ENCODE results near the gene PCCB. TPM values are rescaled to one million over a fixed set of nuclear protein-coding genes. Genes with fewer than 3 reads are reported as not detected.
"Not testable (repeated sequence)": the region's sequence is repeated elsewhere in the genome, so short reads cannot be mapped to it uniquely, and the experiment has no call there.

PCCB gene
- total RNA-seq = 10 to 100 TPM; 34.5 to 39.2 TPM

GRCh38 chr3:136250059-136250902, at the start of gene PCCB:
Gene PCCB, plus strand, starts transcription at chr3:136250340. Its CDS starts 36 bp downstream, at chr3:136250376.
- ATAC-seq = peak; percentile 99
- CTCF ChIA-PET = interaction anchor here (0.8 to 2.8 kb wide), 9 partner anchors 15 to 764 kb away, joined by 3 to 8 read pairs (median 4); partner anchors contain the start of gene MSL2
- Mint-ChIP-seq H3K9me3 (ENCODE audit: low read depth) (no peaks in the 10 kb centered on the region), H3K36me3 (no peaks in the 10 kb centered on the region), H3K27me3 (no peaks in the 10 kb centered on the region), H3K27ac (peak within 1 kb of the TSS; percentile 89), H3K4me3 (peak within 1 kb of the TSS; percentile 82), H3K4me1 (peaks cover 19% of the 10 kb centered on the region)
- DNase-seq = peak; percentile 95

GRCh38 chr3:136207489-136208115, 42.5 kb upstream of the PCCB start:
- no peak overlapping the region for H3K4me3 Mint-ChIP-seq
- no peaks in the 10 kb centered on the region for H3K9me3 Mint-ChIP-seq (ENCODE audit: low read depth)
- H3K27ac Mint-ChIP-seq = no peak overlapping the region
- H3K36me3 Mint-ChIP-seq = no peaks in the 10 kb centered on the region
- DNase-seq (no peak), ATAC-seq (no peak)
- CTCF ChIA-PET = interaction anchor here (1.3 kb wide), 1 partner anchor 10 kb away, joined by 5 read pairs; no protein-coding TSS in a partner anchor
- H3K27me3 Mint-ChIP-seq = peaks cover 48% of the 10 kb centered on the region
- H3K4me1 Mint-ChIP-seq = no peaks in the 10 kb centered on the region

DNA sequence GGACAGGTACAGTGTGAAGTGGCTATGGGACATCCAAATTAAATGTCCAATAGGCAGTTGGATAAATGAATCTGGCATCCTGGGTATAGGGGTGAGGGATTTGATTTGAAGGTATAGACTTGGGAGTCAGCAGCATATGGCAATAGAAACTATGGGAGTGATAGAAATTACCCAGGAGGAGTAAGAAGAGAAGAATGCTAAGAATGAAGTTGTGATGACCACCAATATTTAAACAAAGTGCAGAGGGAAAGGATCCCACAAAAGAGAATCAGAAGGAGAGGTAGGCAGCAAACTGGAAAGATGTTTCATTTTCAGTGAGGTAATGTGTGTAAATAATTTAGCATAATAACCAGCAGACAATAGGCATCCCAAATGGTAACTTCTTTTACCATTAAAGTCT, 40.2 kb upstream of the PCCB start:
- Mint-ChIP-seq H3K4me1 (no peaks in the 10 kb centered on the region), H3K4me3 (no peak overlapping the region), H3K9me3 (ENCODE audit: low read depth) (no peaks in the 10 kb centered on the region), H3K27ac (no peak overlapping the region), H3K36me3 (no peaks in the 10 kb centered on the region), H3K27me3 (peaks cover 48% of the 10 kb centered on the region)
- CTCF ChIA-PET = interaction anchor here (1.2 to 1.3 kb wide), 2 partner anchors 13 to 28 kb away, joined by 3 to 4 read pairs; partner anchors contain the start of gene MSL2
- no peak for ATAC-seq
- DNase-seq = no peak

DNA sequence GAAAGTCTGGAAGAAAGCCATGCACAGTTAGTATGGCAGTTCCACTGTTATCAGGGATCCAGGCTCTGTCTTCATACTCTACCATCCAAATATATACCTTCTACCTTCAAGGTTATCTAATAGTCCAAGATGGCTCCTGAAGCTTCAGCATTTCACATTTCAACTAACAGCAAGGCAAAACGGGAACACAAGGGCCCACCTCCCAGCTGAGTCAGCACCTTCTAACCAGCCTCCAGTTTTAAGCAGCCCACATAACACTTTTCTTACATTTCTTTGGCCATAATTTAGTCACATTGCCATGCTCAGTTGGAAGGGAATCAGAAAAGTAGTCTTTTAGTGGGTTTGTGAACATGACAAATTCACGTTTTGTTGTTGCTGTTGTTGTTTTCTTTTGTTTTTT, 38.6 kb upstream of the PCCB start:
- no peaks in the 10 kb centered on the region for H3K9me3 Mint-ChIP-seq (ENCODE audit: low read depth)
- H3K27me3 Mint-ChIP-seq = peaks cover 38% of the 10 kb centered on the region
- H3K27ac Mint-ChIP-seq = no peak overlapping the region
- H3K36me3 Mint-ChIP-seq = no peaks in the 10 kb centered on the region
- no peak overlapping the region for H3K4me3 Mint-ChIP-seq
- no peak for DNase-seq
- no peaks in the 10 kb centered on the region for H3K4me1 Mint-ChIP-seq
- CTCF ChIA-PET = no interaction called here
- ATAC-seq = no peak

GRCh38 chr3:136222746-136223145, 27.4 kb upstream of the PCCB start:
- H3K27me3 Mint-ChIP-seq; DNase-seq; H3K4me3 Mint-ChIP-seq; CTCF ChIA-PET; ATAC-seq; H3K4me1 Mint-ChIP-seq; H3K27ac Mint-ChIP-seq; H3K36me3 Mint-ChIP-seq; H3K9me3 Mint-ChIP-seq (ENCODE audit: low read depth): not testable (repeated sequence)

DNA sequence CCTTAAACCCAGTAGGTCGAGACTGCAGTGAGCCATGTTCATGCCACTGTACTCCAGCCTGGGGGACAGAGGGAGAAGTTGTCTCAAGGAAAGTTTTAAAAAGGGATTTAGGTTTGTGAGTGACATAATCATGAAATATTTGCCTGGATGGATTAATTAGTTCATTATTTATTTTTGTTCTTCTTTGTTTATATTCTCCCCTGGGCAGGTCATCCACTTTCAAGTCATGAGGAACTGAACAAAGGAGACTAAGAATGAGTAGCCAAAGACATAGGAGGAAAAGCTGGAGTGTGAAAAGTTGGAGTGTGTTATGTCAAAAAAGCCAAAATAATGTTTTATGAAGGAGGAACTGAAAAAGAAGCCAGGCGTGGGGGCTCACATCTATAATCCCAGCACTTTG, 17.7 kb upstream of the PCCB start:
- Mint-ChIP-seq H3K36me3 (no peaks in the 10 kb centered on the region), H3K27ac (no peak overlapping the region), H3K4me3 (no peak overlapping the region), H3K4me1 (no peaks in the 10 kb centered on the region), H3K27me3 (no peaks in the 10 kb centered on the region), H3K9me3 (ENCODE audit: low read depth) (no peaks in the 10 kb centered on the region)
- DNase-seq (no peak), ATAC-seq (no peak)
- CTCF ChIA-PET = no interaction called here

DNA sequence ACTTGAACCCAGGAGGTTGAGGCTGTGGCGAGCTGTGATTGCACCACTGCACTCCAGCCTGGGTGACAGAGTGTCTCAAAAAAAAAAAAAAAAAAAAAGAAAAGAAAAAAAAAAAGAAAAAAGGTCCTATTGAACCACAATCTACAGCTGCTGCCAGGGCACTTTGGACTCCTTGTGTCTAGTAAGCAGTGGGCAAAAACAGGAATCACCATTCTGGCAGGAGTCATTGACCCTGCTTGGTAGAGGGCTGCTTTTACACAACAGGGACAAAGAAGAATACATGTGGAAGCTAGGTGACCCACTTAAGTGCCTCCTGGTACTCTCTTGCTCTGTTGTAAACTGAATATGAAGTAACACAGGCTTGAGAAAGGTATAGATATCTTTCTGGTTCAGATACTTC, 14.6 kb upstream of the PCCB start:
- CTCF ChIA-PET = interaction anchor here (1.3 kb wide), 1 partner anchor 38 kb away, joined by 4 read pairs; no protein-coding TSS in a partner anchor
- Mint-ChIP-seq H3K27me3 (peaks cover 4% of the 10 kb centered on the region), H3K4me1 (no peaks in the 10 kb centered on the region), H3K4me3 (no peak overlapping the region), H3K36me3 (no peaks in the 10 kb centered on the region), H3K27ac (no peak overlapping the region), H3K9me3 (ENCODE audit: low read depth) (no peaks in the 10 kb centered on the region)
- DNase-seq (no peak), ATAC-seq (no peak)

DNA sequence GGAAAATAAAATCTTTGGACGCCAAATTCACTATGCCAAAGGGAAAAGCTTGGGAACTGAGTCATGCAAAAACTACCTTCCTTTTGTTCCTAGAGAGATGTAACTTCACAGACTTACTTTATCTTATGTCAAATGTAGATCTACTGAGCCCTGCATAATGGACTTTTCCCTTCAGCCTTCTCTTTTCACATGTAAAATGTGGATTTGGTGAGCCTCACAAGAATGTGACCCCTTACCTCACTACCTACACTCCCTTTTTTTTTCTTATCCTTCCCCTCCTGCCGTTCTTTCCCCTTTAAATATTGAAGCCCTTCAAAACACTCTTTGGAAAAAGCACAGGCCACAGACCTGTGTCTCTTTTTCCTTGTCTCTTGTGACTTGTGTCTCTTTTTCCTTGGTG, 14.0 kb upstream of the PCCB start:
- H3K9me3 Mint-ChIP-seq (ENCODE audit: low read depth) = no peaks in the 10 kb centered on the region
- ATAC-seq (no peak), DNase-seq (no peak)
- H3K27ac Mint-ChIP-seq = no peak overlapping the region
- CTCF ChIA-PET = interaction anchor here (1.3 kb wide), 1 partner anchor 39 kb away, joined by 4 read pairs; no protein-coding TSS in a partner anchor
- H3K36me3 Mint-ChIP-seq = no peaks in the 10 kb centered on the region
- H3K4me1 Mint-ChIP-seq = no peaks in the 10 kb centered on the region
- peaks cover 4% of the 10 kb centered on the region for H3K27me3 Mint-ChIP-seq
- no peak overlapping the region for H3K4me3 Mint-ChIP-seq

DNA sequence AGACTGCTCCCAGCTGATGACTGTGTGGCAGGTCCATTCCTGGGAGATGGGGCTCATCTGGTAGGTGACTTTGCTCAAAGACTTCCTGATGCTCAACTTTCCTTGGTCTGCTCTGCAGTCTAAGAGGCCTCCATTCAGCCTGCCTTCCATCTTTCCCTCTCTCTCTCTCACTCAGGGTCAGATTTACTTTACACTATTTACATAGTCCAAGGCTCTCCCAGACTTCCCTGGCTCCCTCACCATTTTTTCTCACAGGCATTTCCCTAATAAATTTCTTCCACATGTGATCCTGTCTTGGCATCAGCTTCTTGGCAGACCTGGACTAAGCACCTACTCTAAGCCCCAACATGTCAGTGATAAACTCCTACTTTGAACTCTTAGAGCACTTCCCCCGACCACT, 13.0 kb upstream of the PCCB start:
- no peak overlapping the region for H3K4me3 Mint-ChIP-seq

DNA sequence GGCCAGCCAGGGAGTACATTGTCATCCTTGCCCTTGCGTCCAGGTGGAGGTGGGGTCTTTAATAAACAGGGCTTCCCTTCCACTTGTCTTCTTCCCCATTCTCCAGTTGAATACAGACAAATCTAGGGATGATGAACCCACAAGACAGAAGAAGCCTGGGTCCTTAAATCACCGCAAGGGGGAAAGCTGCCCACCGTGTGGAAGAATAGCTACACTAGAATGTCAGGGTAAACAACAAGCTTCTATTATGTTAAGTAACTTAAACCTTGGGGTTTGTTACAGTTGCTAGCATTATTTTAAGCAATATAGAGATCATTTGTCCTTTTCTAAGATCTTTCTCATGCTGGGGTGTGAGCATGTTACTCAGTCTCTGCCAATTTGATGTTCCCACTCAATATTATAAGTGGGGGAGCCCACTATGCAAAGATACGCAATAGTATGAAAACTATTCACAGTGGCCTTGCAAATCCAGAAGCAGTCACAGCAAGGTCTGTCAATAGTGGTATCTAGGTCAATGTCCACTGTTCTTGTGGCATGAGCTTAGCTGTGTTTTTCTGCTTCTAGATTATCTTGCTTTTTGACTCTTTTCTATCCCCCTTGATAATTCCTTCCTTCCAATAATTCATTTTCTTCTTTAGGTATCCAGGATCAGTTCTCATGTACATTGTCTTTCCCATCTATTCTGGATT, 12.0 kb upstream of the PCCB start:
- ATAC-seq (no peak), DNase-seq (no peak)
- CTCF ChIA-PET = no interaction called here
- Mint-ChIP-seq H3K9me3 (ENCODE audit: low read depth) (no peaks in the 10 kb centered on the region), H3K36me3 (no peaks in the 10 kb centered on the region), H3K27ac (no peak overlapping the region), H3K27me3 (peaks cover 4% of the 10 kb centered on the region), H3K4me3 (no peak overlapping the region), H3K4me1 (no peaks in the 10 kb centered on the region)

More for the DNA sequence above, 13.0 kb upstream of the PCCB start:
- H3K36me3 Mint-ChIP-seq = no peaks in the 10 kb centered on the region
- ATAC-seq (no peak), DNase-seq (no peak)
- CTCF ChIA-PET = no interaction called here
- H3K9me3 Mint-ChIP-seq (ENCODE audit: low read depth) = no peaks in the 10 kb centered on the region
- H3K4me1 Mint-ChIP-seq = no peaks in the 10 kb centered on the region
- peaks cover 4% of the 10 kb centered on the region for H3K27me3 Mint-ChIP-seq
- H3K27ac Mint-ChIP-seq = no peak overlapping the region

GRCh38 chr3:136239094-136239493, 11.0 kb upstream of the PCCB start:
- CTCF ChIA-PET = no interaction called here
- Mint-ChIP-seq H3K9me3 (ENCODE audit: low read depth) (no peaks in the 10 kb centered on the region), H3K4me1 (no peaks in the 10 kb centered on the region)

DNA sequence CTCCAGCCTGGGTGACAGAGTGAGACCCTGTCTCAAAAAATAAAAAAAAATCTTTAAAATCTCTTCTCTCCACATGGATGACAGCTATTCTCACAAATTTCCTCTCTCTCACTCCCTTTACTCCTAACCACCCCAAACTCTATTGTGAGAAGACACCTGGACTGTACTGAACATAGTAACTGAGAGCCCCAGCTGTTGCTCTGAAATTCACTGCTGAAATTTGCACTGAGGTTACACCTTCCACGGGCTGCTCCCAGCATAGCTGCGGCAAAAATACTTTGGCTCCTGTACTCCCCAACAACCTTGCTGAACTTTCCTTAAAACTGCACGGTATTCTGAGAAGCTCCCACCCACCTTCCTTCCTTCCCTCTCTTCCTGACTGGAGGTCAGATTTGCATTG, 4.4 kb upstream of the PCCB start:
- Mint-ChIP-seq H3K27ac (no peak overlapping the region), H3K9me3 (ENCODE audit: low read depth) (no peaks in the 10 kb centered on the region), H3K27me3 (no peaks in the 10 kb centered on the region), H3K36me3 (no peaks in the 10 kb centered on the region), H3K4me1 (peaks cover 6% of the 10 kb centered on the region), H3K4me3 (no peak overlapping the region)
- ATAC-seq (no peak), DNase-seq (no peak)
- CTCF ChIA-PET = interaction anchor here (0.8 to 1.3 kb wide), 3 partner anchors 8 to 171 kb away, joined by 3 to 5 read pairs (median 3); no protein-coding TSS in a partner anchor

More at GRCh38 chr3:136239094-136239493, 11.0 kb upstream of the PCCB start:
- DNase-seq = no peak
- ATAC-seq = no peak
- Mint-ChIP-seq H3K4me3 (no peak overlapping the region), H3K27ac (no peak overlapping the region), H3K36me3 (no peaks in the 10 kb centered on the region), H3K27me3 (peaks cover 4% of the 10 kb centered on the region)

GRCh38 chr3:136247436-136247835, 2.7 kb upstream of the PCCB start:
- H3K27me3 Mint-ChIP-seq = no peaks in the 10 kb centered on the region
- H3K4me1 Mint-ChIP-seq = peaks cover 19% of the 10 kb centered on the region
- CTCF ChIA-PET = interaction anchor here (1.1 kb wide), 1 partner anchor 50 kb away, joined by 6 read pairs; no protein-coding TSS in a partner anchor
- no peak for DNase-seq
- no peak for ATAC-seq
- H3K9me3 Mint-ChIP-seq (ENCODE audit: low read depth) = no peaks in the 10 kb centered on the region
- no peak overlapping the region for H3K27ac Mint-ChIP-seq
- no peaks in the 10 kb centered on the region for H3K36me3 Mint-ChIP-seq
- no peak overlapping the region for H3K4me3 Mint-ChIP-seq

Data from activated CD8-positive, alpha-beta memory T cell treated with anti-CD3 and anti-CD28 coated beads, Interleukin-2, amount 10 ng/mL, durations not matched to agents 7 days and 5 days (primary cell).